Keratinocyte (primary cell): ENCODE data around the gene COL6A1. TPM values are rescaled to one million over a fixed set of nuclear protein-coding genes. Genes with fewer than 3 reads are reported as not detected.

Experiments
- DNase-seq: peaks from one replicate; pipeline ENCODE4 v3.0.0-alpha.2; 2011; ENCODE audit warnings: low read depth, missing footprints, low spot score
- FAIRE-seq: peaks from 2 replicates; lab custom pipeline; 2011; peaks lifted over from hg19 to GRCh38; lab: Jason Lieb, UNC
- H2AFZ ChIP-seq: 2 replicates; pipeline ENCODE4 v1.6.0; 2012; ENCODE audit warnings: low read length, control low read depth, inconsistent platforms; ENCODE audit not compliant: control insufficient read depth
- H3K27ac ChIP-seq: 2 replicates; pipeline ENCODE4 v1.5.1; 2011; ENCODE audit warnings: low read length; ENCODE audit not compliant: control insufficient read depth, insufficient read depth
- H3K27me3 ChIP-seq: 3 replicates; pipeline ENCODE4 v1.6.0; 2011; ENCODE audit warnings: low read length; ENCODE audit not compliant: control insufficient read depth, insufficient read depth; ENCODE audit errors: extremely low read depth
- H3K36me3 ChIP-seq, 2 experiments: 2 replicates in 1 of 2; 3 replicates in 1 of 2; pipeline ENCODE4 v1.5.1; 2011; ENCODE audit warnings: low read length in 2 of 2, mild to moderate bottlenecking in 1 of 2; ENCODE audit not compliant: control insufficient read depth in 2 of 2, insufficient read depth in 2 of 2; ENCODE audit errors: extremely low read depth in 1 of 2
- H3K4me1 ChIP-seq: 3 replicates; pipeline ENCODE4 v1.5.1; 2011; ENCODE audit warnings: low read length; ENCODE audit not compliant: control insufficient read depth, insufficient read depth; ENCODE audit errors: extremely low read depth
- H3K4me2 ChIP-seq: 3 replicates; pipeline ENCODE4 v1.6.0; 2011; ENCODE audit warnings: low read depth, low read length; ENCODE audit not compliant: control insufficient read depth, insufficient read depth; ENCODE audit errors: extremely low read depth
- H3K4me3 ChIP-seq, 3 experiments: fragments of 200-600 bp in 1 of 3; sonication (generic) in 1 of 3; 2 replicates in 2 of 3; 3 replicates in 1 of 3; pipeline ENCODE4 v1.5.1; 2011 to 2016; ENCODE audit warnings: low read length in 3 of 3, mild to moderate bottlenecking in 3 of 3, control low read depth in 2 of 3, inconsistent platforms in 1 of 3, low read depth in 1 of 3, mixed read lengths in 1 of 3, mixed run types in 1 of 3, moderate library complexity in 1 of 3; ENCODE audit not compliant: control insufficient read depth in 2 of 3, insufficient read depth in 2 of 3; ENCODE audit errors: extremely low read depth in 1 of 3
- H3K79me2 ChIP-seq: 2 replicates; pipeline ENCODE4 v1.6.0; 2012; ENCODE audit warnings: low read length; ENCODE audit not compliant: control insufficient read depth, insufficient read depth
- H3K9ac ChIP-seq: 3 replicates; pipeline ENCODE4 v1.6.0; 2011; ENCODE audit warnings: low read length; ENCODE audit not compliant: control insufficient read depth, insufficient read depth; ENCODE audit errors: extremely low read depth
- H3K9me1 ChIP-seq: 3 replicates; pipeline ENCODE4 v1.6.0; 2011; ENCODE audit warnings: low read length; ENCODE audit not compliant: control insufficient read depth, insufficient read depth; ENCODE audit errors: extremely low read depth
- H3K9me3 ChIP-seq: 2 replicates; pipeline ENCODE4 v1.5.1; 2012; ENCODE audit warnings: low read depth, low read length; ENCODE audit not compliant: control insufficient read depth
- H4K20me1 ChIP-seq: 3 replicates; pipeline ENCODE4 v1.6.0; 2011; ENCODE audit warnings: low read length; ENCODE audit not compliant: control insufficient read depth, insufficient read depth; ENCODE audit errors: extremely low read depth
- EZH2 ChIP-seq: IDR thresholded peaks from one replicate; pipeline ENCODE4 v1.6.1; 2012; ENCODE audit warnings: inconsistent platforms, mild to moderate bottlenecking, low read length, moderate library complexity
- dilution Hi-C: fragments of 300-500 bp; cut with MboI; formaldehyde crosslinking; loops from one replicate; pipeline ENCODE4 v1.7.0; 2020; ENCODE audit warnings: low sequenced_read_pairs; ENCODE audit not compliant: extremely low pct_ligation_motif_present
- polyA plus RNA-seq, 5 experiments: library from polyadenylated mRNA; depleted of rRNA in 3 of 5; stranded (reverse) in 3 of 5; stranded (forward) in 1 of 5; unstranded in 1 of 5; fragments of >200 nt; gene quantifications; 1 replicate in 1 of 5; 2 replicates in 3 of 5; 3 replicates in 1 of 5; pipeline versions ENCODE4 v1.2.1 to v1.2.3, GENCODE V29; 2011 to 2012; ENCODE audit warnings: missing spikeins in 2 of 5, low read depth in 1 of 5, low replicate concordance in 1 of 5
- TF ChIP-seq, protein P1 (sequence below), 3 experiments: IDR thresholded peaks in 1 of 3; conservative IDR thresholded peaks in 1 of 3; optimal IDR thresholded peaks in 1 of 3; 2 replicates in 2 of 3; 3 replicates in 1 of 3; pipeline versions ENCODE3 to v1.5.1; 2011; ENCODE audit warnings: low read length in 3 of 3, mild to moderate bottlenecking in 3 of 3, moderate library complexity in 2 of 3, control low read depth in 1 of 3, inconsistent platforms in 1 of 3; ENCODE audit not compliant: insufficient read depth in 2 of 3; ENCODE audit errors: extremely low read depth in 1 of 3

The COL6A1 gene
- polyA plus RNA-seq, 1 donor (not counting 4 experiments of a cell fraction or from before 2014, with no cell fraction given): 2.5 TPM

DNA sequence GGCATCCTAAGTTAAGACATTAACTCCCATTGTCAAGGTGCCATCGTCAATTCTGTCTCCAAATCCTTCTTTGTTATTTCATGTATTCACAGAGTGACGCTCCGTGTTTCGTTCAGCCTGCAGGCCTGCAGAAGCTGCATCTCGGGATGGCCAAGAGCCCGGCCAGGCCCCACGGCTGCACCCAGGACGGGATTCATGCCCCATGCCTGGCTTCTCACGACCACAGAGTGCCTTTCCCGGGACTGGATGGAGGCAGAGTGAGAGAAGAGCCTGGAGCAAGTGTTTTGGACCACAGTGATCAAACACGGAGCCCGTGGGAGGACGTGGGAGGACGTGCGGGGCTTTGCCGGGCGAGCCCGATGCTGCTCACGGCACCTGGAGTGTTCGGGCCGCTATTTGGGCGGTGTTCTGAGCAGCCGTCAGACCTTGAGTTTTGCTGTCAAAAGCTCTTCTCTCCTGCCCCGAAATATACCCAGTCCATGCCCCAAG lies 56.8 kb downstream of the COL6A1 start:
- H3K79me2 ChIP-seq: no peaks in the 10 kb centered on the region
- no peak overlapping the region for H2AFZ ChIP-seq
- no peaks in the 10 kb centered on the region for H3K27me3 ChIP-seq
- no peak for TF ChIP-seq EZH2
- TF ChIP-seq, protein P1, sequence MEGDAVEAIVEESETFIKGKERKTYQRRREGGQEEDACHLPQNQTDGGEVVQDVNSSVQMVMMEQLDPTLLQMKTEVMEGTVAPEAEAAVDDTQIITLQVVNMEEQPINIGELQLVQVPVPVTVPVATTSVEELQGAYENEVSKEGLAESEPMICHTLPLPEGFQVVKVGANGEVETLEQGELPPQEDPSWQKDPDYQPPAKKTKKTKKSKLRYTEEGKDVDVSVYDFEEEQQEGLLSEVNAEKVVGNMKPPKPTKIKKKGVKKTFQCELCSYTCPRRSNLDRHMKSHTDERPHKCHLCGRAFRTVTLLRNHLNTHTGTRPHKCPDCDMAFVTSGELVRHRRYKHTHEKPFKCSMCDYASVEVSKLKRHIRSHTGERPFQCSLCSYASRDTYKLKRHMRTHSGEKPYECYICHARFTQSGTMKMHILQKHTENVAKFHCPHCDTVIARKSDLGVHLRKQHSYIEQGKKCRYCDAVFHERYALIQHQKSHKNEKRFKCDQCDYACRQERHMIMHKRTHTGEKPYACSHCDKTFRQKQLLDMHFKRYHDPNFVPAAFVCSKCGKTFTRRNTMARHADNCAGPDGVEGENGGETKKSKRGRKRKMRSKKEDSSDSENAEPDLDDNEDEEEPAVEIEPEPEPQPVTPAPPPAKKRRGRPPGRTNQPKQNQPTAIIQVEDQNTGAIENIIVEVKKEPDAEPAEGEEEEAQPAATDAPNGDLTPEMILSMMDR (optimal IDR thresholded peaks at IDR 0.05 in 1 of 3, IDR thresholded peaks at IDR 0.05 in 1 of 3, conservative IDR thresholded peaks at IDR 0.05 in 1 of 3; ENCODE audit: extremely low read depth in 1 of 3, insufficient read depth in 2 of 3, low read length in 3 of 3): no peak
- H3K4me2 ChIP-seq: no peak overlapping the region
- H3K9ac ChIP-seq: no peak overlapping the region
- dilution Hi-C loops: no loop called here
- no peaks in the 10 kb centered on the region for H3K9me3 ChIP-seq
- no peaks in the 10 kb centered on the region for H3K4me1 ChIP-seq
- FAIRE-seq (no peak), DNase-seq (no peak)
- no peak overlapping the region for H3K4me3 ChIP-seq
- H3K9me1 ChIP-seq: no peaks in the 10 kb centered on the region
- no peaks in the 10 kb centered on the region for H4K20me1 ChIP-seq
- H3K27ac ChIP-seq: no peak overlapping the region
- no peaks in the 10 kb centered on the region for H3K36me3 ChIP-seq

- dilution Hi-C loops: no loop called here
- H3K9ac ChIP-seq: no peak overlapping the region
- no peaks in the 10 kb centered on the region for H3K9me1 ChIP-seq
- no peak for FAIRE-seq
- H3K4me3 ChIP-seq: no peak overlapping the region
- H3K36me3 ChIP-seq: no peaks in the 10 kb centered on the region
- H3K79me2 ChIP-seq: no peaks in the 10 kb centered on the region
- H3K27me3 ChIP-seq: no peaks in the 10 kb centered on the region
- no peak overlapping the region for H3K4me2 ChIP-seq
- no peaks in the 10 kb centered on the region for H4K20me1 ChIP-seq
- TF ChIP-seq EZH2: no peak
- TF ChIP-seq, protein P1 (optimal IDR thresholded peaks at IDR 0.05 in 1 of 3, IDR thresholded peaks at IDR 0.05 in 1 of 3, conservative IDR thresholded peaks at IDR 0.05 in 1 of 3; ENCODE audit: extremely low read depth in 1 of 3, insufficient read depth in 2 of 3, low read length in 3 of 3): no peak
- no peak for DNase-seq
- H2AFZ ChIP-seq: no peak overlapping the region
- no peak overlapping the region for H3K27ac ChIP-seq
- no peaks in the 10 kb centered on the region for H3K4me1 ChIP-seq
- no peaks in the 10 kb centered on the region for H3K9me3 ChIP-seq
These were observed 57.4 kb downstream of the COL6A1 start for GRCh38 chr21:46038871-46039397.
